Caco-2 (cell line): Measurements from ENCODE around the gene PUDP. TPM values are rescaled to one million over a fixed set of nuclear protein-coding genes. Genes with fewer than 3 reads are reported as not detected.

Experiments
- BruUV-seq: library from RNA; stranded (reverse); fragments of 400-500 nt; replicated peaks from 2 replicates; lab custom pipeline; 2021; lab: Mats Ljungman, UMichigan
- CTCF ChIA-PET: fragments of 300-600 bp; sonication (Branson Sonifier 250); formaldehyde crosslinking; loops from one replicate; lab custom pipeline; 2022; ENCODE audit warnings: antibody characterized with exemption; lab: Charles Lee
- POLR2A ChIA-PET: fragments of 300-600 bp; sonication (Branson Sonifier 250); formaldehyde crosslinking; loops from one replicate; lab custom pipeline; 2022; ENCODE audit warnings: antibody characterized with exemption; lab: Charles Lee
- DNase-seq, 2 experiments: peaks; one replicate each; pipeline versions ENCODE4 v3.0.0 to v3.0.0-alpha.2; 2020 to 2022
- H3K27me3 ChIP-seq: replicated peaks from 2 replicates; pipeline ENCODE4 v1.6.0; 2011; ENCODE audit warnings: low read length; ENCODE audit not compliant: control insufficient read depth, insufficient read depth
- H3K36me3 ChIP-seq: 2 replicates; pipeline ENCODE4 v1.5.1; 2011; ENCODE audit warnings: low read length; ENCODE audit not compliant: control insufficient read depth, insufficient read depth
- H3K4me1 ChIP-seq: fragments of 250-450 bp; sonication (Bioruptor Pico); 2 replicates; pipeline ENCODE4 v1.5.1; 2020; ENCODE audit warnings: mild to moderate bottlenecking
- H3K4me3 ChIP-seq: 2 replicates; pipeline ENCODE4 v1.5.1; 2011; ENCODE audit warnings: low read depth, mild to moderate bottlenecking, control low read depth, low read length
- H3K9me3 ChIP-seq: fragments of 250-450 bp; sonication (Bioruptor Pico); 2 replicates; pipeline ENCODE4 v1.5.1; 2020; ENCODE audit warnings: mild to moderate bottlenecking, moderate library complexity
- H3K27ac Mint-ChIP-seq: one replicate; pipeline ENCODE4 v1.8.0; 2022; ENCODE audit warnings: mixed read lengths; ENCODE audit not compliant: unreplicated experiment
- H3K27me3 Mint-ChIP-seq: one replicate; pipeline ENCODE4 v1.8.0; 2022; ENCODE audit warnings: mixed read lengths; ENCODE audit not compliant: insufficient read depth, unreplicated experiment
- H3K36me3 Mint-ChIP-seq: one replicate; pipeline ENCODE4 v1.8.0; 2022; ENCODE audit warnings: mild to moderate bottlenecking, mixed read lengths; ENCODE audit not compliant: insufficient read depth, unreplicated experiment
- H3K4me1 Mint-ChIP-seq: one replicate; pipeline ENCODE4 v1.8.0; 2022; ENCODE audit warnings: low read depth, mixed read lengths; ENCODE audit not compliant: unreplicated experiment
- H3K4me3 Mint-ChIP-seq: one replicate; pipeline ENCODE4 v1.8.0; 2022; ENCODE audit warnings: mild to moderate bottlenecking, moderate library complexity, mixed read lengths; ENCODE audit not compliant: unreplicated experiment
- H3K9me3 Mint-ChIP-seq: one replicate; pipeline ENCODE4 v1.8.0; 2022; ENCODE audit warnings: mixed read lengths; ENCODE audit not compliant: unreplicated experiment
- intact Hi-C: fragments of 100-400 bp; cut with micrococcal nuclease; formaldehyde crosslinking; loops from one replicate; pipeline ENCODE4 v1.10.0; 2022; ENCODE audit not compliant: unreplicated experiment
- total RNA-seq: library from RNA; stranded (reverse); gene quantifications from 2 replicates; pipeline ENCODE4 v1.2.3, GENCODE V29; 2022
- TF ChIP-seq, protein P1 (sequence below), 2 experiments: fragments of 200-600 bp in 1 of 2; IDR thresholded peaks; 1 replicate in 1 of 2; 2 replicates in 1 of 2; pipeline versions ENCODE4 v1.5.1 to v1.8.0; 2011 to 2022; ENCODE audit warnings: antibody characterized with exemption in 1 of 2, control low read depth in 1 of 2, inconsistent platforms in 1 of 2, low read depth in 1 of 2, low read length in 1 of 2, mild to moderate bottlenecking in 1 of 2, moderate library complexity in 1 of 2; ENCODE audit not compliant: insufficient read depth in 1 of 2, severe bottlenecking in 1 of 2, unreplicated experiment in 1 of 2

The PUDP gene
- total RNA-seq, 1 experiment from 2014 or later = 57.5 TPM

DNA sequence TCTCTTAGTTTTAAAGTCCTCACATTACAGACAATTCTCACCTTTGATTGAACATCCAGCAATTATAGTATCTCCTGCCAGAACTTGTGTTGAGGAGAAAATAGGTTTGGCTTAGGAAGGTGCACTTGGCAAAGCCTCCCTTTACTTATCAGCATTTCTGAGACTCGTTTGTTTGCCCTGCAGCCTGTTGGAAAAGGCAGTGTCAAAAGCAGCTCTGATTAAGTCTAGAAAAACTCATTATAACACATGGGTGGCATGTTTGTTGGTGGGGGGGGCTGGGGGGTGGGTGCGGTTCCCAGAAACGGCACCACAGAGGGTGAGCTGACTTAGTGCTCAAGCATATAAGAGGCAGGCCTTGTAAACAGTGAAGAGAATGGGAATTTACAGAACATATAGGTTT is 21.7 kb upstream of the PUDP start:
- Histone ChIP-seq H3K4me3 (no peak overlapping the region), H3K36me3 (no peaks in the 10 kb centered on the region), H3K27me3 (no peaks in the 10 kb centered on the region), H3K4me1 (no peaks in the 10 kb centered on the region), H3K9me3 (no peaks in the 10 kb centered on the region)
- ChIA-PET CTCF (no interaction called here), POLR2A (no interaction called here)
- DNase-seq = no peak
- BruUV-seq = no TSS peak
- H3K4me3 Mint-ChIP-seq = no peak overlapping the region
- H3K9me3 Mint-ChIP-seq = no peaks in the 10 kb centered on the region
- H3K27ac Mint-ChIP-seq = no peak overlapping the region
- intact Hi-C loops = no loop called here
- H3K4me1 Mint-ChIP-seq = no peaks in the 10 kb centered on the region
- peaks cover 9% of the 10 kb centered on the region for H3K36me3 Mint-ChIP-seq
- no peaks in the 10 kb centered on the region for H3K27me3 Mint-ChIP-seq
- TF ChIP-seq, protein P1, sequence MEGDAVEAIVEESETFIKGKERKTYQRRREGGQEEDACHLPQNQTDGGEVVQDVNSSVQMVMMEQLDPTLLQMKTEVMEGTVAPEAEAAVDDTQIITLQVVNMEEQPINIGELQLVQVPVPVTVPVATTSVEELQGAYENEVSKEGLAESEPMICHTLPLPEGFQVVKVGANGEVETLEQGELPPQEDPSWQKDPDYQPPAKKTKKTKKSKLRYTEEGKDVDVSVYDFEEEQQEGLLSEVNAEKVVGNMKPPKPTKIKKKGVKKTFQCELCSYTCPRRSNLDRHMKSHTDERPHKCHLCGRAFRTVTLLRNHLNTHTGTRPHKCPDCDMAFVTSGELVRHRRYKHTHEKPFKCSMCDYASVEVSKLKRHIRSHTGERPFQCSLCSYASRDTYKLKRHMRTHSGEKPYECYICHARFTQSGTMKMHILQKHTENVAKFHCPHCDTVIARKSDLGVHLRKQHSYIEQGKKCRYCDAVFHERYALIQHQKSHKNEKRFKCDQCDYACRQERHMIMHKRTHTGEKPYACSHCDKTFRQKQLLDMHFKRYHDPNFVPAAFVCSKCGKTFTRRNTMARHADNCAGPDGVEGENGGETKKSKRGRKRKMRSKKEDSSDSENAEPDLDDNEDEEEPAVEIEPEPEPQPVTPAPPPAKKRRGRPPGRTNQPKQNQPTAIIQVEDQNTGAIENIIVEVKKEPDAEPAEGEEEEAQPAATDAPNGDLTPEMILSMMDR (IDR thresholded peaks at IDR 0.05; ENCODE audit: insufficient read depth in 1 of 2, low read depth in 1 of 2, low read length in 1 of 2, severe bottlenecking in 1 of 2, unreplicated experiment in 1 of 2) = no peak

GRCh38 chrX:7168371-7168770 is 20.4 kb upstream of the PUDP start:
- Histone ChIP-seq H3K9me3 (no peaks in the 10 kb centered on the region), H3K4me1 (no peaks in the 10 kb centered on the region), H3K36me3 (no peaks in the 10 kb centered on the region), H3K4me3 (no peak overlapping the region), H3K27me3 (no peaks in the 10 kb centered on the region)
- no peaks in the 10 kb centered on the region for H3K9me3 Mint-ChIP-seq
- intact Hi-C loops = no loop called here
- TF ChIP-seq, protein P1 (IDR thresholded peaks at IDR 0.05; ENCODE audit: insufficient read depth in 1 of 2, low read depth in 1 of 2, low read length in 1 of 2, severe bottlenecking in 1 of 2, unreplicated experiment in 1 of 2) = no peak
- ChIA-PET CTCF (no interaction called here), POLR2A (no interaction called here)
- no peak overlapping the region for H3K4me3 Mint-ChIP-seq
- H3K27ac Mint-ChIP-seq = no peak overlapping the region
- H3K4me1 Mint-ChIP-seq = no peaks in the 10 kb centered on the region
- no peaks in the 10 kb centered on the region for H3K27me3 Mint-ChIP-seq
- H3K36me3 Mint-ChIP-seq = peaks cover 9% of the 10 kb centered on the region
- no peak for DNase-seq
- no TSS peak for BruUV-seq

DNA sequence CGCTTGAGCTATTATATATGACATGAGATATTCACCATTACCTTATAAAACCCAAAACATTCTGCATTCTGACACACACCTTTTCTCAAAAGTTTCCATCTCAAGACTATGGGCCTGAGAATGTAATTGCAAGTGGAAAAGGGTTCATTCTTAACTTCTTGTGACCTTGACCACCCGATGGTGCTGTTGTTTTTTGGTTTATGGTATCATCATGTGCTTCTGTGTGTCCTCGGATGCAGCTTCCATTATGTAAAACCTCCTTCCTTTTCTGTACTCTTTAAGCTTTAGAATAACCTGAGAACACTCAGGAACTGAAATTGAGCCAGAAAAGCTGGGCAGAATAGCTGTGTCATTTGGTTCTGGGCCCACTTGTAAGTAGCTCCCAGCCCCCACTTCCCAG is 16.2 kb upstream of the PUDP start:
- no peak for DNase-seq
- no peak overlapping the region for H3K4me3 Mint-ChIP-seq
- no peaks in the 10 kb centered on the region for H3K27me3 Mint-ChIP-seq
- H3K36me3 Mint-ChIP-seq = no peaks in the 10 kb centered on the region
- TF ChIP-seq, protein P1 (IDR thresholded peaks at IDR 0.05; ENCODE audit: insufficient read depth in 1 of 2, low read depth in 1 of 2, low read length in 1 of 2, severe bottlenecking in 1 of 2, unreplicated experiment in 1 of 2) = no peak
- H3K4me1 Mint-ChIP-seq = peaks cover 5% of the 10 kb centered on the region
- Histone ChIP-seq H3K36me3 (no peaks in the 10 kb centered on the region), H3K4me3 (no peak overlapping the region), H3K27me3 (no peaks in the 10 kb centered on the region), H3K4me1 (no peaks in the 10 kb centered on the region), H3K9me3 (no peaks in the 10 kb centered on the region)
- BruUV-seq = no TSS peak
- no peak overlapping the region for H3K27ac Mint-ChIP-seq
- ChIA-PET POLR2A (interaction anchor here (0.7 kb wide), 1 partner anchor 16 kb away, joined by 3 read pairs; no protein-coding TSS in a partner anchor), CTCF (no interaction called here)
- intact Hi-C loops = no loop called here
- H3K9me3 Mint-ChIP-seq = no peaks in the 10 kb centered on the region
